AG09309 (cell line): ENCODE results near the gene PRKAG2.
A peak's percentile ranks its signal among the peaks of the same experiment; 100 is the strongest.

Experiments used
- DNase-seq: peaks from one replicate; pipeline ENCODE4 v3.0.0-alpha.2; 2010; ENCODE audit warnings: low read depth
- H3K4me3 ChIP-seq: 2 replicates; pipeline ENCODE4 v1.5.1; 2011; ENCODE audit warnings: mild to moderate bottlenecking, low read depth, low read length, moderate library complexity; ENCODE audit not compliant: control insufficient read depth
- CTCF ChIP-seq: IDR thresholded peaks from 2 replicates; pipeline ENCODE4 v1.5.1; 2011; ENCODE audit warnings: mild to moderate bottlenecking, low read depth, low read length, inconsistent platforms; ENCODE audit not compliant: insufficient read depth, control insufficient read depth; ENCODE audit errors: missing control alignments

Gene PRKAG2

GRCh38 chr7:151603951-151604350 lies 273.0 kb downstream of the PRKAG2 start:
- DNase-seq = no peak
- TF ChIP-seq CTCF = no peak

GRCh38 chr7:151601521-151602305 lies 275.2 kb downstream of the PRKAG2 start:
- no peak overlapping the region for H3K4me3 ChIP-seq
- no peak for DNase-seq
- no peak for TF ChIP-seq CTCF

More at GRCh38 chr7:151603951-151604350, 273.0 kb downstream of the PRKAG2 start:
- H3K4me3 ChIP-seq = no peak overlapping the region

- no peak overlapping the region for H3K4me3 ChIP-seq
- no peak for DNase-seq
- TF ChIP-seq CTCF = no peak
Measured at GRCh38 chr7:151600331-151600730, 276.6 kb downstream of the PRKAG2 start.

DNA sequence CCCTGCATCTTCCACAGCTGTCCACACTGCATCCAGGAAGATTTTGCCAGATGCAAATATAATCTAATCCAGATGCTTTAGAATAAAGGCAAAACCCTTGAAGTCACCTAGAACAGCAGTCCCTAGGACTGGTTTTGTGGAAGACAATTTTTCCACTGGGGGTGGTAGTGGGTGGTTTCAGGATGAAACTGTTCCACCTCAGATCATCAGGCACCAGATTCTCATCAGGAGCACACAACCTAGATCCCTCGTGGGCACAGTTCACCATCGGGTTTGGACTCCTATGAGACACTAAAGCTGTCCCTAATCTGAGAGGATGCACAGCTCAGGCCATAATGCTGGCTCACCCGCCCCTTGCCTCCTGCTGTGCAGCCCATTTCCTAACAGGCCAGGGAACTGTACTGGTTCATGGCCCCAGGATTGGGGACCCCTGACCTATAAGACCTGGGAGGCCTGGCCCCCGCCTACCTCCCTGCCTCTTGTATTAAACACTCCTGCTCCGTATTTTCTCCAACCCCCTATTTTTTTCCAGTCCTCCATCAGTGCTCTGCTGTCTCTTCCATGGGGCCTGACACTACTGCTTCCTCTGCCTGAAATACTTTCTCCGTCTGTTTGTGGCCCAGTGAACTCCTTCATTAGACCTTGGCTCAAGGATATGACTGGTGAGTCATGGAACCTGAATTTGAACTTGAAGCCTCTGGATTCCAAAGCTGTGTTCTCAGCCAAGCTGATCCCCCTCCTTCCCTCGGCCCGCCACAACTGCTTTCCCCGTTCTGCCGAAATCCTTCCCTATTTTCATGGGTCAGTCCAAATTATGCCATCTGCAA lies 277.3 kb downstream of the PRKAG2 start:
- no peak overlapping the region; the same call in 1 of the 2 replicates for H3K4me3 ChIP-seq
- TF ChIP-seq CTCF = peak; percentile 14
- DNase-seq = peak; percentile 72

GRCh38 chr7:151597541-151598444 lies 279.1 kb downstream of the PRKAG2 start:
- no peak overlapping the region for H3K4me3 ChIP-seq
- DNase-seq = peak; percentile 39
- no peak for TF ChIP-seq CTCF
